ENCODE results near the gene COL18A1.

GRCh38 chr21:45463871-45464270 lies 58.9 kb downstream of the COL18A1 start:
- TF ChIP-seq POLR2A (IDR thresholded peaks at IDR 0.05): no peak
- TF ChIP-seq, protein P1, sequence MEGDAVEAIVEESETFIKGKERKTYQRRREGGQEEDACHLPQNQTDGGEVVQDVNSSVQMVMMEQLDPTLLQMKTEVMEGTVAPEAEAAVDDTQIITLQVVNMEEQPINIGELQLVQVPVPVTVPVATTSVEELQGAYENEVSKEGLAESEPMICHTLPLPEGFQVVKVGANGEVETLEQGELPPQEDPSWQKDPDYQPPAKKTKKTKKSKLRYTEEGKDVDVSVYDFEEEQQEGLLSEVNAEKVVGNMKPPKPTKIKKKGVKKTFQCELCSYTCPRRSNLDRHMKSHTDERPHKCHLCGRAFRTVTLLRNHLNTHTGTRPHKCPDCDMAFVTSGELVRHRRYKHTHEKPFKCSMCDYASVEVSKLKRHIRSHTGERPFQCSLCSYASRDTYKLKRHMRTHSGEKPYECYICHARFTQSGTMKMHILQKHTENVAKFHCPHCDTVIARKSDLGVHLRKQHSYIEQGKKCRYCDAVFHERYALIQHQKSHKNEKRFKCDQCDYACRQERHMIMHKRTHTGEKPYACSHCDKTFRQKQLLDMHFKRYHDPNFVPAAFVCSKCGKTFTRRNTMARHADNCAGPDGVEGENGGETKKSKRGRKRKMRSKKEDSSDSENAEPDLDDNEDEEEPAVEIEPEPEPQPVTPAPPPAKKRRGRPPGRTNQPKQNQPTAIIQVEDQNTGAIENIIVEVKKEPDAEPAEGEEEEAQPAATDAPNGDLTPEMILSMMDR (IDR thresholded peaks at IDR 0.05): no peak
